PFSK-1 (cell line): Measurements from ENCODE around the gene WDR70.

ENCODE experiments used
- FOXP2 ChIP-seq: optimal IDR thresholded peaks from 2 replicates; pipeline ENCODE3; 2011; ENCODE audit warnings: borderline replicate concordance, control low read depth, inconsistent platforms; ENCODE audit not compliant: insufficient read depth; ENCODE audit errors: extremely low read length, extremely low read depth
- POLR2AphosphoS5 ChIP-seq: IDR thresholded peaks from 2 replicates; pipeline ENCODE4 v1.6.1; 2012; ENCODE audit warnings: low read depth, mild to moderate bottlenecking, control low read depth, low read length, moderate library complexity
- SIN3A ChIP-seq: IDR thresholded peaks from 2 replicates; pipeline ENCODE4 v1.6.1; 2012; ENCODE audit warnings: mild to moderate bottlenecking, low read length, moderate library complexity, borderline replicate concordance; ENCODE audit not compliant: insufficient read depth
- TAF1 ChIP-seq: IDR thresholded peaks from 2 replicates; pipeline ENCODE4 v1.6.1; 2012; ENCODE audit warnings: low read length, control low read depth, borderline replicate concordance; ENCODE audit not compliant: insufficient read depth
- TF ChIP-seq, protein P1 (sequence below), 2 experiments: IDR thresholded peaks; 2 replicates each; pipeline versions ENCODE4 v1.6.1 to v1.8.0; 2011 to 2012; ENCODE audit warnings: low read depth in 2 of 2, low read length in 2 of 2, control low read depth in 1 of 2, inconsistent platforms in 1 of 2, mild to moderate bottlenecking in 1 of 2, moderate library complexity in 1 of 2; ENCODE audit not compliant: insufficient read depth in 1 of 2

Gene WDR70

GRCh38 chr5:37712750-37713149 lies 333.6 kb downstream of the WDR70 start:
- TF ChIP-seq FOXP2 (no peak), SIN3A (no peak), TAF1 (no peak), POLR2AphosphoS5 (no peak)
- TF ChIP-seq, protein P1, sequence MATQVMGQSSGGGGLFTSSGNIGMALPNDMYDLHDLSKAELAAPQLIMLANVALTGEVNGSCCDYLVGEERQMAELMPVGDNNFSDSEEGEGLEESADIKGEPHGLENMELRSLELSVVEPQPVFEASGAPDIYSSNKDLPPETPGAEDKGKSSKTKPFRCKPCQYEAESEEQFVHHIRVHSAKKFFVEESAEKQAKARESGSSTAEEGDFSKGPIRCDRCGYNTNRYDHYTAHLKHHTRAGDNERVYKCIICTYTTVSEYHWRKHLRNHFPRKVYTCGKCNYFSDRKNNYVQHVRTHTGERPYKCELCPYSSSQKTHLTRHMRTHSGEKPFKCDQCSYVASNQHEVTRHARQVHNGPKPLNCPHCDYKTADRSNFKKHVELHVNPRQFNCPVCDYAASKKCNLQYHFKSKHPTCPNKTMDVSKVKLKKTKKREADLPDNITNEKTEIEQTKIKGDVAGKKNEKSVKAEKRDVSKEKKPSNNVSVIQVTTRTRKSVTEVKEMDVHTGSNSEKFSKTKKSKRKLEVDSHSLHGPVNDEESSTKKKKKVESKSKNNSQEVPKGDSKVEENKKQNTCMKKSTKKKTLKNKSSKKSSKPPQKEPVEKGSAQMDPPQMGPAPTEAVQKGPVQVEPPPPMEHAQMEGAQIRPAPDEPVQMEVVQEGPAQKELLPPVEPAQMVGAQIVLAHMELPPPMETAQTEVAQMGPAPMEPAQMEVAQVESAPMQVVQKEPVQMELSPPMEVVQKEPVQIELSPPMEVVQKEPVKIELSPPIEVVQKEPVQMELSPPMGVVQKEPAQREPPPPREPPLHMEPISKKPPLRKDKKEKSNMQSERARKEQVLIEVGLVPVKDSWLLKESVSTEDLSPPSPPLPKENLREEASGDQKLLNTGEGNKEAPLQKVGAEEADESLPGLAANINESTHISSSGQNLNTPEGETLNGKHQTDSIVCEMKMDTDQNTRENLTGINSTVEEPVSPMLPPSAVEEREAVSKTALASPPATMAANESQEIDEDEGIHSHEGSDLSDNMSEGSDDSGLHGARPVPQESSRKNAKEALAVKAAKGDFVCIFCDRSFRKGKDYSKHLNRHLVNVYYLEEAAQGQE (IDR thresholded peaks at IDR 0.05; ENCODE audit: insufficient read depth in 1 of 2, low read depth in 2 of 2, low read length in 2 of 2) = no peak

DNA sequence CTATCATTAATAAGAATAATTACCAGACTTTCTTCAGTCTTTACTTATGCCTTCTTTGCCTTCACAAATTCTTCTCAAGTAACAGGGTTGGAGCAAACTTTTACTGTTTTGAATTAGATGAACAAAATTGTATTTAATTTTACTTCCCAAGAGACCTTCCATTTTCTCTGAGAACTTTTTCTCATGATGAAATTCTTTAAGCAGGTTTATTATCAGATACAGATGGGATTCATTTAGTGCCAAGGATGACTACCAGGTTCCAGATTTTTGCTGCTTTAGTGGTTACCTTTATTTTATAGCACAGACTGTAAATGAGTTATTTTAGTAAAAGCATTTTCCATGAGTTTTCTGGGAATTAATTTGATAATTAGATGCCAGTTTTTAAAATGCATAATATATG lies 335.6 kb downstream of the WDR70 start:
- no peak for TF ChIP-seq FOXP2
- no peak for TF ChIP-seq TAF1
- no peak for TF ChIP-seq POLR2AphosphoS5
- no peak for TF ChIP-seq SIN3A
- TF ChIP-seq, protein P1 (IDR thresholded peaks at IDR 0.05; ENCODE audit: insufficient read depth in 1 of 2, low read depth in 2 of 2, low read length in 2 of 2) = no peak

DNA sequence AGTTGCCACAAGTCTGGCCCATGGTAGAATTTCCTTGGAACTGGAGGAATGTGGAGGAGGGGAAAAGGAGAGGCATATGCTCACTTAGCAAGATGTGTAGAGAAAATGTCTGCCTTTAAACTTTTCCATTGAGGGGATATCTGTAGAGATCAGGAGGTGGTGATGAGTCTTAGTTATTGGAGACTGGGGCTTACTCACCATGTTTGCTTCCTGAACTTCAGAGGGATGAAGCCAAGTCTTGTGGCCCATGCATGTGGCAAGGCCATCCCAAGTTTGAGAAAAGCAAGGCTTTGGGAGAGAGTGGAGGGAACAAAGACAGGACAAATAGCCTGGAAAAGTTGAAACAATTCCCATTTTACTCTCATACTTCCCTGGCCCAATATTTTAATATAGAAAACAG lies 336.2 kb downstream of the WDR70 start:
- TF ChIP-seq POLR2AphosphoS5 (no peak), SIN3A (no peak), FOXP2 (no peak), TAF1 (no peak)
- TF ChIP-seq, protein P1 (IDR thresholded peaks at IDR 0.05; ENCODE audit: insufficient read depth in 1 of 2, low read depth in 2 of 2, low read length in 2 of 2) = no peak

GRCh38 chr5:37715992-37716391 lies 336.9 kb downstream of the WDR70 start:
- TF ChIP-seq, protein P1 (IDR thresholded peaks at IDR 0.05; ENCODE audit: insufficient read depth in 1 of 2, low read depth in 2 of 2, low read length in 2 of 2) = no peak

DNA sequence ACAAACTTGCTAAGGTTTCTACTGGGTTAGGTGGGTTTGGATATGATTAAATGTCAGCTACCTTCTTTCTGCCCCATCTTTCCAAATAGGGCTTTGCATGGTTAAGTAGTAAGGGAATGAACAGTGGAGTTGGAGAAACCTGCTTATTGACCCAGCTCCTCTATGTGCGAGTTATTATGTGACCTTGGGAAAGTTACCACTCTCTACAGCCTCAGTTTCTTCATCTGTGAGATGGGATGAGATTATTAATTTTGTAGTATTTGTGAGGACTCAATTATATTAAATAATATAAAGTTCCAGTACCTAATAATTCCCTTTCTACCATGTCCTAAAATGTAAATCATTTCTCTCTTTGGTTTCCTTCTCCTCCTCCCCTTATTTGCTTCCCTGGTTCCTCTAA lies 337.3 kb downstream of the WDR70 start:
- TF ChIP-seq, protein P1 (IDR thresholded peaks at IDR 0.05; ENCODE audit: insufficient read depth in 1 of 2, low read depth in 2 of 2, low read length in 2 of 2) = no peak
- TF ChIP-seq POLR2AphosphoS5 (no peak), SIN3A (no peak), FOXP2 (no peak), TAF1 (no peak)
